Fibroblast of lung (primary cell): ENCODE results near the gene GAS7. TPM values are rescaled to one million over a fixed set of nuclear protein-coding genes. Genes with fewer than 3 reads are reported as not detected.

Experiments used
- DNase-seq, 2 donors: peaks; one replicate each; pipeline versions ENCODE4 v3.0.0 to v3.0.0-alpha.2; 2010; ENCODE audit warnings: low read depth in 2 of 2
- H2AFZ ChIP-seq: 2 replicates; pipeline ENCODE4 v1.5.1; 2012; ENCODE audit warnings: low read length, control low read depth, inconsistent platforms
- H3K27ac ChIP-seq: 2 replicates; pipeline ENCODE4 v1.5.1; 2011; ENCODE audit warnings: low read length, control low read depth; ENCODE audit not compliant: insufficient read depth
- H3K27me3 ChIP-seq: 2 replicates; pipeline ENCODE4 v1.5.1; 2011; ENCODE audit warnings: mild to moderate bottlenecking, low read length; ENCODE audit not compliant: control insufficient read depth, insufficient read depth
- H3K36me3 ChIP-seq: 2 replicates; pipeline ENCODE4 v1.5.1; 2011; ENCODE audit warnings: low read length; ENCODE audit not compliant: control insufficient read depth, insufficient read depth
- H3K4me1 ChIP-seq: 2 replicates; pipeline ENCODE4 v1.5.1; 2011; ENCODE audit warnings: low read length; ENCODE audit not compliant: control insufficient read depth, insufficient read depth; ENCODE audit errors: extremely low read depth
- H3K4me2 ChIP-seq: 2 replicates; pipeline ENCODE4 v1.5.1; 2011; ENCODE audit warnings: low read length, control low read depth; ENCODE audit not compliant: insufficient read depth; ENCODE audit errors: extremely low read depth
- H3K4me3 ChIP-seq, 4 experiments: fragments of 200-600 bp in 1 of 4; sonication (generic) in 1 of 4; replicated peaks in 1 of 4; 2 replicates each; pipeline ENCODE4 v1.5.1; 2011 to 2016; ENCODE audit warnings: low read length in 4 of 4, low read depth in 3 of 4, mild to moderate bottlenecking in 3 of 4, control low read depth in 2 of 4, inconsistent platforms in 1 of 4, mixed read lengths in 1 of 4; ENCODE audit not compliant: insufficient read depth in 1 of 4; ENCODE audit errors: control extremely low read depth in 1 of 4
- H3K79me2 ChIP-seq: 2 replicates; pipeline ENCODE4 v1.5.1; 2012; ENCODE audit warnings: mild to moderate bottlenecking, low read length, inconsistent platforms; ENCODE audit not compliant: control insufficient read depth, insufficient read depth
- H3K9ac ChIP-seq: 2 replicates; pipeline ENCODE4 v1.5.1; 2011; ENCODE audit warnings: mild to moderate bottlenecking, low read length, control low read depth; ENCODE audit not compliant: insufficient read depth
- H3K9me3 ChIP-seq: 2 replicates; pipeline ENCODE4 v1.5.1; 2012; ENCODE audit warnings: low read depth, low read length; ENCODE audit not compliant: control insufficient read depth, insufficient read depth
- H4K20me1 ChIP-seq: 2 replicates; pipeline ENCODE4 v1.5.1; 2011; ENCODE audit warnings: low read length; ENCODE audit not compliant: control insufficient read depth, insufficient read depth; ENCODE audit errors: extremely low read depth
- CTCF ChIP-seq, 2 donors: IDR thresholded peaks in 1 of 2; conservative IDR thresholded peaks in 1 of 2; 1 replicate in 1 of 2; 2 replicates in 1 of 2; pipeline ENCODE4 v1.5.1; 2011 to 2012; ENCODE audit warnings: low read length in 2 of 2, control low read depth in 1 of 2, inconsistent platforms in 1 of 2, low read depth in 1 of 2, mild to moderate bottlenecking in 1 of 2
- EZH2 ChIP-seq: IDR thresholded peaks from 2 replicates; pipeline ENCODE4 v1.5.1; 2012; ENCODE audit warnings: low read length, control low read depth, mild to moderate bottlenecking; ENCODE audit errors: missing control alignments
- polyA plus RNA-seq, 2 donors: library from polyadenylated mRNA; depleted of rRNA in 1 of 2; stranded (reverse) in 1 of 2; unstranded in 1 of 2; fragments of >200 nt; gene quantifications; 2 replicates each; pipeline ENCODE4 v1.2.1, GENCODE V29; 2011 to 2012; ENCODE audit warnings: missing spikeins in 1 of 2
- total RNA-seq: library from RNA; depleted of rRNA; stranded (reverse); fragments of >200 nt; gene quantifications from 2 replicates; pipeline ENCODE4 v1.2.1, GENCODE V29; 2014

GAS7 gene
- total and polyA plus RNA-seq, 2 donors (not counting 1 experiment from before 2014, with no cell fraction given), result 0.58 to 2.6 TPM

DNA sequence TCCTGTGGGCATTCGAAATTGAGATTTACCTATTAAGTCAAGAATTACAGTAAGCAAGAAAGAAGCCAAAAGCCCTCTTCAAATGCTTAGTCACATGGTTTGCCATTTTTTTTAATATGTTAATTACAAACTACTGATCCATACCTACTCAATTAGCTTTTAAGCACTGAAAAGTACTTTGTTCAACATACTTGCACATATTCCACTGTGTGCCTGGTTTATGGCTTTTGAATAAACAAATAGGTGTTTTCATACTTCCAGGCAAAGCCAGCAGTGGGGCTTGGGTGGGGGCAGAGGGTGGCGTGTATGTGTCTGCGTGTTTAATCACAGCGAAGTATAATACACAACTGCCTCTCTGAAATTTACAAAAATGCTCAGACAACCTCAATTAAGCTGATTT, 51.4 kb downstream of the GAS7 start:
- H3K36me3 ChIP-seq, result no peaks in the 10 kb centered on the region
- no peak overlapping the region for H3K4me2 ChIP-seq
- DNase-seq, result no peak
- no peak overlapping the region for H3K27ac ChIP-seq
- H4K20me1 ChIP-seq, result no peaks in the 10 kb centered on the region
- TF ChIP-seq EZH2, result no peak
- TF ChIP-seq CTCF (conservative IDR thresholded peaks at IDR 0.05 in 1 of 2, IDR thresholded peaks at IDR 0.05 in 1 of 2; ENCODE audit: low read depth in 1 of 2, low read length in 2 of 2), result no peak
- no peaks in the 10 kb centered on the region for H3K9me3 ChIP-seq
- H3K9ac ChIP-seq, result no peak overlapping the region
- no peak overlapping the region for H3K4me3 ChIP-seq
- H3K4me1 ChIP-seq, result no peaks in the 10 kb centered on the region
- no peak overlapping the region for H2AFZ ChIP-seq
- no peaks in the 10 kb centered on the region for H3K27me3 ChIP-seq
- no peaks in the 10 kb centered on the region for H3K79me2 ChIP-seq

- Histone ChIP-seq H3K9ac (no peak overlapping the region), H4K20me1 (no peaks in the 10 kb centered on the region), H3K27ac (no peak overlapping the region), H3K4me1 (no peaks in the 10 kb centered on the region), H3K4me2 (no peak overlapping the region), H3K9me3 (no peaks in the 10 kb centered on the region), H3K36me3 (no peaks in the 10 kb centered on the region), H3K4me3 (no peak overlapping the region), H3K27me3 (no peaks in the 10 kb centered on the region), H3K79me2 (no peaks in the 10 kb centered on the region), H2AFZ (no peak overlapping the region)
- no peak for DNase-seq
- no peak for TF ChIP-seq EZH2
- no peak for TF ChIP-seq CTCF (conservative IDR thresholded peaks at IDR 0.05 in 1 of 2, IDR thresholded peaks at IDR 0.05 in 1 of 2; ENCODE audit: low read depth in 1 of 2, low read length in 2 of 2)
Measured at GRCh38 chr17:10144982-10145381, 53.4 kb downstream of the GAS7 start.

- Histone ChIP-seq H3K79me2 (no peaks in the 10 kb centered on the region), H3K4me2 (no peak overlapping the region), H3K4me1 (no peaks in the 10 kb centered on the region), H3K36me3 (no peaks in the 10 kb centered on the region), H2AFZ (no peak overlapping the region), H3K9me3 (no peaks in the 10 kb centered on the region), H3K4me3 (no peak overlapping the region), H4K20me1 (no peaks in the 10 kb centered on the region), H3K27ac (no peak overlapping the region), H3K9ac (no peak overlapping the region), H3K27me3 (no peaks in the 10 kb centered on the region)
- DNase-seq, result no peak
- TF ChIP-seq EZH2 (no peak), CTCF (conservative IDR thresholded peaks at IDR 0.05 in 1 of 2, IDR thresholded peaks at IDR 0.05 in 1 of 2; ENCODE audit: low read depth in 1 of 2, low read length in 2 of 2) (no peak)
Measured at GRCh38 chr17:10144456-10144855, 54.0 kb downstream of the GAS7 start.
